Activated CD8-positive, alpha-beta T cell treated with anti-CD3 and anti-CD28 coated beads for 36 hours (primary cell): ENCODE measurements around the gene LSM14A. TPM values are rescaled to one million over a fixed set of nuclear protein-coding genes. Genes with fewer than 3 reads are reported as not detected.
A peak's percentile ranks its signal among the peaks of the same experiment; 100 is the strongest.

ENCODE experiments used
- ATAC-seq: fragments of 200-7000 bp; cut with Tn5 transposase; one replicate; pipeline ENCODE4 v1.10.0; 2021; ENCODE audit warnings: mild to moderate bottlenecking, moderate library complexity
- CTCF ChIA-PET: fragments of 350-600 bp; sonication (Branson Sonifier 250); formaldehyde crosslinking; loops from one replicate; lab custom pipeline; 2021; ENCODE audit warnings: antibody characterized with exemption; lab: Charles Lee
- POLR2A ChIA-PET: fragments of 350-600 bp; sonication (Branson Sonifier 250); formaldehyde crosslinking; loops from one replicate; lab custom pipeline; 2021; ENCODE audit warnings: antibody characterized with exemption; lab: Charles Lee
- DNase-seq: peaks from one replicate; pipeline ENCODE4 v3.0.0-alpha.2; 2020
- H3K27ac Mint-ChIP-seq: one replicate; pipeline ENCODE4 v1.8.0; 2021; ENCODE audit warnings: mild to moderate bottlenecking, mixed read lengths
- H3K27me3 Mint-ChIP-seq: one replicate; pipeline ENCODE4 v1.8.0; 2021; ENCODE audit warnings: mixed read lengths
- H3K36me3 Mint-ChIP-seq: one replicate; pipeline ENCODE4 v1.8.0; 2021; ENCODE audit warnings: low read depth, mixed read lengths
- H3K4me1 Mint-ChIP-seq: one replicate; pipeline ENCODE4 v1.8.0; 2021; ENCODE audit warnings: low read depth, mixed read lengths
- H3K4me3 Mint-ChIP-seq: one replicate; pipeline ENCODE4 v1.8.0; 2021; ENCODE audit warnings: mild to moderate bottlenecking, moderate library complexity, mixed read lengths
- H3K9me3 Mint-ChIP-seq: one replicate; pipeline ENCODE4 v1.8.0; 2021; ENCODE audit warnings: mixed read lengths
- CTCF ChIP-seq: fragments of 200-600 bp; IDR thresholded peaks from one replicate; pipeline ENCODE4 v1.8.0; 2022; ENCODE audit warnings: antibody characterized with exemption, mild to moderate bottlenecking
- intact Hi-C: fragments of 100-400 bp; cut with micrococcal nuclease; formaldehyde crosslinking; loops from one replicate; pipeline ENCODE4 v1.10.0; 2022
- total RNA-seq, 2 experiments: library from RNA; stranded (reverse); gene quantifications; one replicate each; pipeline ENCODE4 v1.2.3, GENCODE V29; 2021

LSM14A gene
- total RNA-seq, 2 experiments from 2014 or later: 98.6 to 99.3 TPM

- peaks cover 76% of the 10 kb centered on the region for H3K4me1 Mint-ChIP-seq
- ATAC-seq: no peak
- intact Hi-C loops: no loop called here
- H3K9me3 Mint-ChIP-seq: no peaks in the 10 kb centered on the region
- ChIA-PET POLR2A (interaction anchor here (0.7 to 0.9 kb wide), 2 partner anchors 10 to 46 kb away, joined by 4 to 5 read pairs; partner anchors contain the start of gene LSM14A), CTCF (no interaction called here)
- no peaks in the 10 kb centered on the region for H3K27me3 Mint-ChIP-seq
- H3K27ac Mint-ChIP-seq: no peak overlapping the region
- no peak for TF ChIP-seq CTCF
- H3K36me3 Mint-ChIP-seq: peaks cover 44% of the 10 kb centered on the region
- DNase-seq: no peak
- H3K4me3 Mint-ChIP-seq: no peak overlapping the region
Measured at GRCh38 chr19:34182125-34182524, 9.8 kb downstream of the LSM14A start.

DNA sequence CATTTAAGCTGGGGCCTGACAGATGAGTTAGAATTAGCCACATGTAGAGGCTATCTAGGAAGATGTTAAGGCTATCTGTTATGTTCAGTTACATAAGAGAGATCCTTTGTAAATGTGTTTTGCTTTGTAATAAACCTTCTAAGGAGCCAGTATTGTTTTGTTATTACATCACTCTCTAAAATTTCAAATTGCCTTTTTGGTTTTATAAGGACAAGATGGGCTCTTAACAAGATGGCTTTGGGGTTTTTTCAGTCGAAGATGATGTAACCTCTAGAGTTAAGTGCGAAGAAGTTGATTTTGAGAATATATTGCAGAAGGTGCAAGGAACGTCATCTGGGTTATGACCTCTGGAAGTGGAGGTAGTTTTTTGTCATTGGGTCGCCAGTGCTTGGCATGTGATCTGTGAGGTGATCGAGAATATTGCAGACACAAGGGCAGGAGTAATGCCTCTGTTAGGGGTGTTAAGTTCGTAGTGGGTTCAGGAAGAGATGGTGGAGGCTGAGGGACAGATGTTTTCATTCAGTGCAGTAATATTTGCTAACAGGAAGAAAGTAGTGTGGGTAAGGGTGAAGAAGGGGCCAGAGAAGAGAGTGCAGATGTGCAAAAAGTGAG, 12.7 kb downstream of the LSM14A start:
- Mint-ChIP-seq H3K36me3 (peaks cover 34% of the 10 kb centered on the region), H3K4me1 (peaks cover 76% of the 10 kb centered on the region), H3K27ac (peak overlapping the region; percentile 59), H3K4me3 (peak overlapping the region; percentile 10), H3K9me3 (no peaks in the 10 kb centered on the region), H3K27me3 (no peaks in the 10 kb centered on the region)
- no peak for TF ChIP-seq CTCF
- ATAC-seq (peak; percentile 45), DNase-seq (no peak)
- intact Hi-C loops: no loop called here
- ChIA-PET POLR2A (interaction anchor here (0.8 to 1.5 kb wide), 4 partner anchors 11 to 41 kb away, joined by 3 to 5 read pairs (median 4); partner anchors contain the start of gene LSM14A), CTCF (interaction anchor here (0.8 to 1.3 kb wide), 3 partner anchors 9 to 33 kb away, joined by 3 to 4 read pairs (median 3); partner anchors contain the start of gene LSM14A)

DNA sequence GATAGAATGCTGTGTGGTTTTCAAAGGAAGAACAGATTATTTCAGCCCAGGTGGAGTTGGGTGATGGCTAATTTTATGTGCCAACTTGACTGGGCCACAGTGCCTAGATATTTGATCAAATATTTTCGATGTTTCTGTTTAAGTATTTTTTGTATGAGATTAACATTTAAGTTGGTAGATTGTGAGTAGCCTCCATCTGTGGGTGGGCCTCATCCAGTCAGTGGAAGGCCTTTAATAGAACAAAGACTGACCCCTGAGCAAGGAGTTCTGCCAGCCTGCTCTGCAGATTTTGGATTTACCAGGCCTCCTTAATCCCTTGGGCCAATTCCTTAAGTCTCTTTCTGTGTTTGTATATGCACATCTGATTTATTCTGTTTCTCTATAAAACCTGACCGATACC, 13.9 kb downstream of the LSM14A start:
- CTCF ChIA-PET: interaction anchor here (1.2 to 1.3 kb wide), 2 partner anchors 8 to 14 kb away, joined by 3 read pairs; partner anchors contain the start of gene LSM14A
- intact Hi-C loops: no loop called here
- DNase-seq (no peak), ATAC-seq (no peak)
- Mint-ChIP-seq H3K27me3 (no peaks in the 10 kb centered on the region), H3K9me3 (no peaks in the 10 kb centered on the region), H3K27ac (peak overlapping the region; percentile 60), H3K4me3 (no peak overlapping the region), H3K36me3 (peaks cover 25% of the 10 kb centered on the region), H3K4me1 (peaks cover 76% of the 10 kb centered on the region)
- TF ChIP-seq CTCF: no peak
- POLR2A ChIA-PET: interaction anchor here (0.8 to 1.5 kb wide), 4 partner anchors 11 to 40 kb away, joined by 3 to 5 read pairs (median 3); partner anchors contain the start of gene LSM14A

DNA sequence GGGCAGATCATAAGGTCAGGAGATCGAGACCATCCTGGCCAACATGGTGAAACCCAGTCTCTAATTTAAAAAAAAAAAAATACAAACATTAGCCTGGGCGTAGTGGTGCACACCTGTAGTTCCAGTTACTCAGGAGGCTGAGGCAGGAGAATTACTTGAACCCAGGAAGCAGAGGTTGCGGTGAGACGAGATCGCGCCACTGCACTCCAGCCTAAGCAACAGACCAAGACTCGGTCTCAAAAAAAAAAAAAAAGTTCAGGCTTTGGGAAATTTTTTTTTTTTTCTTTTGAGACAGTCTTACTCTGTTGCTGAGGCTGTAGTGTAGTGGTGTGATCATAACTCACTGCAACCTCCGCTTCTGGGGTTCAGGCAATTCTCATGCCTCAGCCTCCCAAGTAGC, 14.7 kb downstream of the LSM14A start:
- H3K4me3 Mint-ChIP-seq: no peak overlapping the region
- CTCF ChIA-PET: interaction anchor here (0.9 to 1.0 kb wide), 2 partner anchors 35 to 159 kb away, joined by 3 read pairs; no protein-coding TSS in a partner anchor
- H3K27ac Mint-ChIP-seq: no peak overlapping the region
- intact Hi-C loops: no loop called here
- DNase-seq (no peak), ATAC-seq (no peak)
- H3K27me3 Mint-ChIP-seq: no peaks in the 10 kb centered on the region
- H3K4me1 Mint-ChIP-seq: peaks cover 76% of the 10 kb centered on the region
- POLR2A ChIA-PET: no interaction called here
- TF ChIP-seq CTCF: no peak
- no peaks in the 10 kb centered on the region for H3K9me3 Mint-ChIP-seq
- H3K36me3 Mint-ChIP-seq: peaks cover 17% of the 10 kb centered on the region

GRCh38 chr19:34188408-34188807, 16.1 kb downstream of the LSM14A start:
- no peaks in the 10 kb centered on the region for H3K27me3 Mint-ChIP-seq
- ChIA-PET CTCF (interaction anchor here (1.2 to 2.3 kb wide), 2 partner anchors 9 to 16 kb away, joined by 3 to 6 read pairs; no protein-coding TSS in a partner anchor), POLR2A (interaction anchor here (0.6 to 1.1 kb wide), 2 partner anchors 12 to 115 kb away, joined by 3 read pairs; no protein-coding TSS in a partner anchor)
- intact Hi-C loops: no loop called here
- no peak for TF ChIP-seq CTCF
- peaks cover 11% of the 10 kb centered on the region for H3K36me3 Mint-ChIP-seq
- H3K9me3 Mint-ChIP-seq: no peaks in the 10 kb centered on the region
- DNase-seq (no peak), ATAC-seq (no peak)
- H3K27ac Mint-ChIP-seq: no peak overlapping the region
- H3K4me1 Mint-ChIP-seq: peaks cover 70% of the 10 kb centered on the region
- no peak overlapping the region for H3K4me3 Mint-ChIP-seq
